HG03095 (cell line): Measurements from ENCODE around the gene H2BW1.
"Not testable (repeated sequence)": the region's sequence is repeated elsewhere in the genome, so short reads cannot be mapped to it uniquely, and the experiment has no call there.

ENCODE experiments used
- ATAC-seq: cut with Tn5 transposase; IDR thresholded peaks from one replicate; pipeline ENCODE4 v1.9.1; 2021; ENCODE audit warnings: moderate library complexity; ENCODE audit not compliant: unreplicated experiment

Gene H2BW1

GRCh38 chrX:104013606-104014005 lies at the start of gene H2BW1:
TSS of gene H2BW1 (minus strand) at chrX:104013708. CDS start at chrX:104013576, 132 bp downstream.
- ATAC-seq = no peak

- ATAC-seq = not testable (repeated sequence)
Observed at GRCh38 chrX:104062636-104063035, 49.1 kb upstream of the H2BW1 start.

- ATAC-seq = not testable (repeated sequence)
Observed at GRCh38 chrX:104054956-104055355, 41.4 kb upstream of the H2BW1 start.

GRCh38 chrX:104047171-104047570 lies 33.7 kb upstream of the H2BW1 start:
- ATAC-seq = no peak

GRCh38 chrX:104045642-104046041 lies 32.1 kb upstream of the H2BW1 start:
- ATAC-seq = no peak

- ATAC-seq = no peak
Observed at GRCh38 chrX:104041003-104041402, 27.5 kb upstream of the H2BW1 start.

GRCh38 chrX:104039689-104040505 lies 26.4 kb upstream of the H2BW1 start, which contains the start of gene H2BW2:
TSS of gene H2BW2 (plus strand) at chrX:104039956. CDS start at chrX:104039995, 39 bp downstream.
- no peak for ATAC-seq

GRCh38 chrX:104018126-104018525 lies 4.6 kb upstream of the H2BW1 start:
- ATAC-seq = no peak

GRCh38 chrX:104015576-104015975 lies 2.1 kb upstream of the H2BW1 start:
- ATAC-seq = not testable (repeated sequence)

- ATAC-seq = no peak
Observed at GRCh38 chrX:104013158-104013557, 350 bp downstream of the H2BW1 start.

GRCh38 chrX:104008831-104009230 lies 4.7 kb downstream of the H2BW1 start:
- ATAC-seq = no peak

- ATAC-seq = peak; percentile 84
Observed at GRCh38 chrX:103999234-103999633, 14.3 kb downstream of the H2BW1 start.

GRCh38 chrX:103983508-103983907 lies 30.0 kb downstream of the H2BW1 start:
- ATAC-seq = not testable (repeated sequence)

- ATAC-seq = peak; percentile 97
Observed at GRCh38 chrX:103962411-103963278, 50.9 kb downstream of the H2BW1 start, which contains the start of gene TMSB15B. TSS of gene TMSB15B (plus strand) at chrX:103962627.
